ENCODE measurements around the gene DVL3. TPM values are rescaled to one million over a fixed set of nuclear protein-coding genes. Genes with fewer than 3 reads are reported as not detected.

DVL3 gene
- total and polyA plus RNA-seq, 2 donors (not counting 1 experiment from before 2014, with no cell fraction given): 42.7 to 92.0 TPM

DNA sequence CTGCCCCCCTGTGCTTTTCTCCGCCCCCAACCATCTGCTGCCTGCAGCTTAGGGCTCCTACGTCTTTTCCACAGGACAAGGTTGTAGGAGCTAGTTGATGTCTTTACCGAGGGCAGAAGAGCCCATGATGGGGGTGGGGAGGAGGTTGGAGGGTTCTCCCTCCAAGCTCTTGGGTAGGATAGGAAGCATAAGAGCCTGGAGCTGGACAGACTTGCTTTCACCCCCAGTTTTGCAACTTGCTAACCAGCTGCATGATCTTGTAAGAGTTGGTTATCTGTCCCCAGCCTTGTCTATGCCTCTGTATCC is 31.7 kb downstream of the DVL3 start:
- Histone ChIP-seq H3K79me2 (ENCODE audit: control insufficient read depth, insufficient read depth, low read length) (peaks cover 40% of the 10 kb centered on the region), H3K4me3 (ENCODE audit: control extremely low read depth in 1 of 5, extremely low read depth in 1 of 5, insufficient read depth in 1 of 5, low read depth in 2 of 5, low read length in 4 of 5) (peak overlapping the region; percentile 70 to 100 (median 97)), H3K4me1 (ENCODE audit: control insufficient read depth in 2 of 2, insufficient read depth in 2 of 2, low read length in 2 of 2) (peaks cover 17 to 21% of the 10 kb centered on the region in 2 donors), H3K27ac (ENCODE audit: low read length in 2 of 2) (no peak overlapping the region), H3K27me3 (replicated peaks in 1 of 4; ENCODE audit: control extremely low read depth in 1 of 4, control insufficient read depth in 3 of 4, insufficient read depth in 4 of 4, low read length in 3 of 4) (no peaks in the 10 kb centered on the region), H3K9me3 (ENCODE audit: control extremely low read depth in 1 of 3, control insufficient read depth in 2 of 3, insufficient read depth in 1 of 3, low read length in 2 of 3) (no peaks in the 10 kb centered on the region), H3K9ac (ENCODE audit: low read length) (peak overlapping the region; percentile 84), H2AFZ (ENCODE audit: insufficient read depth, low read depth, low read length, poor library complexity, severe bottlenecking) (peak overlapping the region; percentile 95), H4K20me1 (ENCODE audit: control insufficient read depth, insufficient read depth, low read length, poor library complexity, severe bottlenecking) (peaks cover 27% of the 10 kb centered on the region), H3K4me2 (replicated peaks; ENCODE audit: low read depth, low read length, poor library complexity, severe bottlenecking) (peak overlapping the region; percentile 92), H3K36me3 (replicated peaks in 1 of 2; ENCODE audit: control extremely low read depth in 1 of 2, control insufficient read depth in 1 of 2, extremely low read depth in 1 of 2, insufficient read depth in 2 of 2, low read length in 1 of 2) (peaks cover 5 to 65% of the 10 kb centered on the region in 2 experiments)
- ChIA-PET POLR2A (interaction anchor here (0.7 kb wide), 1 partner anchor 175 kb away, joined by 13 read pairs; no protein-coding TSS in a partner anchor), CTCF (interaction anchor here (1.0 to 1.9 kb wide), 4 partner anchors 13 to 52 kb away, joined by 4 to 9 read pairs (median 5); partner anchors contain the start of gene EIF2B5)
- intact Hi-C loops (cut with micrococcal nuclease): loop anchor here (1.0 to 5.0 kb wide), 5 partner anchors 42 to 525 kb away; partner anchors contain the start of genes EIF2B5, MAGEF1, PSMD2 and VWA5B2
- no peak for TF ChIP-seq EZH2 (IDR thresholded peaks at IDR 0.05; ENCODE audit: borderline replicate concordance, insufficient read depth, low read depth, low read length, poor library complexity, severe bottlenecking)
- TF ChIP-seq, protein P1, sequence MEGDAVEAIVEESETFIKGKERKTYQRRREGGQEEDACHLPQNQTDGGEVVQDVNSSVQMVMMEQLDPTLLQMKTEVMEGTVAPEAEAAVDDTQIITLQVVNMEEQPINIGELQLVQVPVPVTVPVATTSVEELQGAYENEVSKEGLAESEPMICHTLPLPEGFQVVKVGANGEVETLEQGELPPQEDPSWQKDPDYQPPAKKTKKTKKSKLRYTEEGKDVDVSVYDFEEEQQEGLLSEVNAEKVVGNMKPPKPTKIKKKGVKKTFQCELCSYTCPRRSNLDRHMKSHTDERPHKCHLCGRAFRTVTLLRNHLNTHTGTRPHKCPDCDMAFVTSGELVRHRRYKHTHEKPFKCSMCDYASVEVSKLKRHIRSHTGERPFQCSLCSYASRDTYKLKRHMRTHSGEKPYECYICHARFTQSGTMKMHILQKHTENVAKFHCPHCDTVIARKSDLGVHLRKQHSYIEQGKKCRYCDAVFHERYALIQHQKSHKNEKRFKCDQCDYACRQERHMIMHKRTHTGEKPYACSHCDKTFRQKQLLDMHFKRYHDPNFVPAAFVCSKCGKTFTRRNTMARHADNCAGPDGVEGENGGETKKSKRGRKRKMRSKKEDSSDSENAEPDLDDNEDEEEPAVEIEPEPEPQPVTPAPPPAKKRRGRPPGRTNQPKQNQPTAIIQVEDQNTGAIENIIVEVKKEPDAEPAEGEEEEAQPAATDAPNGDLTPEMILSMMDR (IDR thresholded peaks at IDR 0.05): no peak
- no peak for ATAC-seq (ENCODE audit: low read depth)
- Mint-ChIP-seq H3K4me3 (peak overlapping the region; percentile 99), H3K9me3 (ENCODE audit: insufficient read depth) (no peaks in the 10 kb centered on the region), H3K4me1 (peaks cover 33% of the 10 kb centered on the region), H3K27ac (peak overlapping the region; percentile 94), H3K27me3 (no peaks in the 10 kb centered on the region)
- WGBS (ENCODE audit: insufficient coverage): no CpG with 5 or more reads among the region's 3 CpGs
- DNase-seq: no peak

DNA sequence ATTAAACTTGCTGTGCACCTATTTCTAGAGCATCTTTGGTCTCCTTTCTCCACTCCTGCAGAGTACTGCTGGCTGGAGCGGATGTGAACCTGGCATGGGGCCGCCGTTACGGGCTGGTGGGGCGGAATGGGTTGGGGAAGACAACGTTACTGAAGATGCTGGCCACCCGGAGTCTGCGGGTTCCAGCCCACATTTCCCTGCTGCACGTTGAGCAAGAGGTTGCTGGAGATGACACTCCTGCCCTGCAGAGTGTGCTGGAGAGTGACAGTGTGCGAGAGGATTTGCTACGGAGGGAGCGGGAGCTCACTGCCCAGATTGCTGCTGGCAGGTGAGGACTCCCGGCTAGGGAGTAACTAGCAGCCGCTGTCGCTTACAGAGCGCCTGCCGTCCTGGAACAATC is 32.9 kb downstream of the DVL3 start:
- WGBS (ENCODE audit: insufficient coverage): 99% methylated on average over 14 of the region's 17 CpGs
- peaks cover 27% of the 10 kb centered on the region for H4K20me1 ChIP-seq (ENCODE audit: control insufficient read depth, insufficient read depth, low read length, poor library complexity, severe bottlenecking)
- no peak overlapping the region for H2AFZ ChIP-seq (ENCODE audit: insufficient read depth, low read depth, low read length, poor library complexity, severe bottlenecking)
- Mint-ChIP-seq H3K4me3 (peak overlapping the region; percentile 65), H3K9me3 (ENCODE audit: insufficient read depth) (no peaks in the 10 kb centered on the region), H3K27ac (no peak overlapping the region), H3K27me3 (no peaks in the 10 kb centered on the region), H3K4me1 (peaks cover 33% of the 10 kb centered on the region)
- no peak overlapping the region for H3K4me2 ChIP-seq (replicated peaks; ENCODE audit: low read depth, low read length, poor library complexity, severe bottlenecking)
- no peak overlapping the region for H3K27ac ChIP-seq (ENCODE audit: low read length in 2 of 2)
- CTCF ChIA-PET: no interaction called here
- no peaks in the 10 kb centered on the region for H3K9me3 ChIP-seq (ENCODE audit: control extremely low read depth in 1 of 3, control insufficient read depth in 2 of 3, insufficient read depth in 1 of 3, low read length in 2 of 3)
- H3K36me3 ChIP-seq (replicated peaks in 1 of 2; ENCODE audit: control extremely low read depth in 1 of 2, control insufficient read depth in 1 of 2, extremely low read depth in 1 of 2, insufficient read depth in 2 of 2, low read length in 1 of 2): peaks cover 4 to 65% of the 10 kb centered on the region in 2 experiments
- DNase-seq (no peak), ATAC-seq (ENCODE audit: low read depth) (no peak)
- no peak for TF ChIP-seq EZH2 (IDR thresholded peaks at IDR 0.05; ENCODE audit: borderline replicate concordance, insufficient read depth, low read depth, low read length, poor library complexity, severe bottlenecking)
- TF ChIP-seq, protein P1 (IDR thresholded peaks at IDR 0.05): no peak
- H3K79me2 ChIP-seq (ENCODE audit: control insufficient read depth, insufficient read depth, low read length): peaks cover 40% of the 10 kb centered on the region
- H3K27me3 ChIP-seq (replicated peaks in 1 of 4; ENCODE audit: control extremely low read depth in 1 of 4, control insufficient read depth in 3 of 4, insufficient read depth in 4 of 4, low read length in 3 of 4): no peaks in the 10 kb centered on the region
- H3K4me1 ChIP-seq (ENCODE audit: control insufficient read depth in 2 of 2, insufficient read depth in 2 of 2, low read length in 2 of 2): peaks cover 17 to 21% of the 10 kb centered on the region in 2 donors
- intact Hi-C loops (cut with micrococcal nuclease): loop anchor here (5.0 kb wide), 1 partner anchor 524 kb away; the partner anchor contains the start of gene MAGEF1
- H3K4me3 ChIP-seq (ENCODE audit: control extremely low read depth in 1 of 5, extremely low read depth in 1 of 5, insufficient read depth in 1 of 5, low read depth in 2 of 5, low read length in 4 of 5): no peak overlapping the region
- POLR2A ChIA-PET: no interaction called here
- H3K9ac ChIP-seq (ENCODE audit: low read length): no peak overlapping the region
